Activated CD8-positive, alpha-beta memory T cell treated with anti-CD3 and anti-CD28 coated beads for 1 hour (primary cell): ENCODE data around the gene GPD2.
"Not testable (repeated sequence)": the region's sequence is repeated elsewhere in the genome, so short reads cannot be mapped to it uniquely, and the experiment has no call there.

Source experiments
- DNase-seq, 2 donors: peaks; one replicate each; pipeline ENCODE4 v3.0.0-alpha.2; 2020; ENCODE audit warnings: low read depth in 1 of 2; ENCODE audit errors: extremely low read depth in 1 of 2

GPD2 gene

DNA sequence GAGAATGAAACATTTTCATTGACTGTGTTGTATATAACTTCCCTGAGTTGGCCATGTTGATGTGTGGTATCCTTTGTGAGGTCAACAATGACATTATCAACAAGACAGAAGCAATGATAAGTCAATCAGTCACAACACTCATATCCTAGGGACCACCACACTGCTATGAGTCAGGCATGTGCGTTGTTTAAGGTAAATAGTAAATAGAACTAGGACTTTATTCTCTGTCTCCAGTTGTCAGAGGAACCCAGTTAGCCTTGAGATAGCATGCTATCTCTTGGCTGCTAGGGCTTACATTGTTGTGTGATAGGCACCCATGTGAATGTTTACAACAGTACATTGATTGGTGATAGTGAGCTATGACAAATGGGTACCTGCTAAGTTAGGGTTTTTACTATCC is 37.3 kb downstream of the GPD2 start:
- no peak for DNase-seq

DNA sequence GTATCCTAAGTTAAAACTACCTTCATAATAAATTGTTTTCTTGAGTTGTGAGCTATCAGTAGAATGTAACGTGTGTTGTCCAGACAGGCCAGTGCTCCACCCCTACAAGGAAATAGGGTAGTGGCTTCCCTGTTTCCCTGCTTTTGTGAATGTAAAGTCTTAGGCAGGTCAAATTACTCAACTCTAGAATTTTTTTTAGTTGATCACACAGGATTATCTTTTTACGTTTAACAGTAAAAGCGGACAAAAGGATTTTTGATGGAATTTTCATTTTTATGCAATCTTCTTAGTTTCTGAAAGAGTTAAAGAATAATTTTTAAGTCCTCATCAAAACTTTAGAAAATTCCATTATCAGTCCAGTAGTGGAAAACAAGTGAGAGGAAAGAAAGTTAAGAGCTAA is 38.2 kb downstream of the GPD2 start:
- no peak for DNase-seq

DNA sequence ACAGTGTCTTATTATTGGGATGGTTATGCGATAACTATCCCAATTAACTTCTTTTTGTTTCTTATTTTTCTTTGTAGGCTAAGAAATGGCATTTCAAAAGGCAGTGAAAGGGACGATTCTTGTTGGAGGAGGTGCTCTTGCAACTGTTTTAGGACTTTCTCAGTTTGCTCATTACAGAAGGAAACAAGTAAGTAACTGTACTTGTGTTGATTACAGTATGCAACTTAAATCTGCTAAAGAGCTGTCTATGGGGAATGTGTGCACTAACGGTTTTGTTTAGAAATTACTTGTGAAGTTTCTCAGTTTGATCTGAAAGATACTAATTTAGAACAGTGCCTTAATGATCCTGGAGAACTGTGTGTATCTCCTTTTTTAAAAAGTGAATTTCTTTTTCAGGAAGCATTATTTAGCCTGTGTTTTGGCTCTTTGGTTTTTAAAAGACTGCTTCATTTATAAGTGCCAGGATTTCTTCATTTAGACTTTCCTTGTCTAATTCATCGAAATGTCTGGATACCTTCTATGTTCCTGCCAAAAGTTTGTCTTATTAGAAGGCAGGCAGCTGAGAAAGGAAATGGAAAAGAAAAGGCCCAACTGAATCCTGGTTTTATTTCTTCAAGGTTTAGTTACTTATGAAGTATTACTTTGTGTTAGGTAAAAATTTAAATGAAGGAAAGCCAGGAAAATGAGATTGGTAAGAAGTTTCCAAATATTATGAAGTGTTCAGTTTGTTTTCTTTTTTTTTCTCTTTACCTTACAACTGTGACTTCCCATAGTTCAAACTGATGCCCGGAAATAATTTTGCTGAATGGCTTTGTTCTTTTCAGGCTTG is 40.1 kb downstream of the GPD2 start:
- DNase-seq, result no peak

DNA sequence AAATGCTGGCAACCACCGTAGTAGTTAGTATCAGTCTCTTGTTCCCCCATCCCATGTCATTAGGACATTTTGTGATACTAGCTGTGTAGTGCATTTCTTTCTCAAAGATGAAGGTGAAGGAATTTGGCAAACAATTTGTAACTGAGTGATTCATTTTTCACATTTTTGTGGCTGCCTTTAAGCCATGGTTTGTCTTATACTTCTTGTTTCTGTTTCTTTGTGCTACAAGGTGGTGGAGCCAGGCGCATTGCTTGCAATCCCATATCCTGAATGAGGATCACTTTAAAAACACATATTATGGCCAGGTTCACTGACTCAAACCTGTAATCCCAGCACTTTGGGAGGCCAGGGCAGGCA is 40.6 kb downstream of the GPD2 start:
- no peak for DNase-seq

DNA sequence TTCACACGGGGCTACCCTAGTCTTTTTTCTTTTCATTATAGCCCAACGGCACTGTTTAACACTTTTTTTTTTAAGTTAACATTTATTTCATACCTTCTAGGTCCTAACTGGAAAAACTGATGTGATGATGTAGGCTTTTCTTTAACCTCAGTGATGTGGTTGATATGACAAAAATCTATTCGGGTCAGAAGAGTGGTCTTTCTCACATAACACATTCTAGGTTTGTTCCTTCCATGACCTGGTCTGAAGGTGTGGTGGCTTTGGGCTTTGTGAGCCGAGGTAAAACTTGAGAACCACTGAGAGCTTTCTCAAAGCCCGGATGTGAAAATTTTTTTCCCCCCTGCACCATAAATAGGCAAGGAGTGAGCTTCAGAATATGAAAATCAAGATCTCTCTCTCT is 44.2 kb downstream of the GPD2 start:
- DNase-seq, result no peak

DNA sequence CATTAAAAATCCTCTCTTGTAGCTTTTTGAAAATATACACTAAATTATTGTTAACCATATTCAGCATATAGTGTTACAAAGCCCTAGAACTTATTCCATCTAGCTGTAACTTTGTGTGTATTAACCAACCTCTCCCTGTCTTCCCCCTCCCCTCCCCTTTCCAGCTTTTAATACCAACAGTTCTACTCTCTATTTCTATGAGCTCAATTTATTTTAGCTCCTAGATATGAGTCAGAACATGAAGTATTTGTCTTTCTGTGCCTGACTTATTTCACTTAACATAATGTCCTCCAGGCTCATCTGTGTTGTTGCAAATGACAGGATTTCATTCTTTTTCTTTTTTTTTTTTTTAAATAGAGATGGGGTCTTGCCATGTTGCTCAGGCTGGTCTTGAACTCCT is 45.1 kb downstream of the GPD2 start:
- DNase-seq, result no peak

DNA sequence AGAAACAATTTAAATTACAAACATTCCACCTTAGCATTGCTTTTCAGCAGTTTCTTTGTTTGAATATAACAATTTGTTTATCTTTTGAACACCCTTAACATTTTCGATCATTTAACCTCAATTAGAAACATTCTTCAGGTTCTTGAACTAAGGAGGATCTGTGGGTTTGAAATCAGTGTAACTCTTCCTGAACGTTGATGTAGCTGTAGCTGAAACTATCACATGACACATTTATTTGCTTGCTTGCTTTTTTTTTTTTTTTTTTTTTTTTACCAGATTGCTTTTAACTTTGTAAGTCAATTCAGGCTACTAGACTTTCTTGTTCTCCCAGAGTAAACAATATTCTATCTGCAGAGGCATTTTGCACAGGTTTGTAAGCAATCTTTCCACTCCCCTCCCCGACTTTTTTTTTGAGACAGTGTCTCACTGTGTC is 47.6 kb downstream of the GPD2 start:
- no peak for DNase-seq

DNA sequence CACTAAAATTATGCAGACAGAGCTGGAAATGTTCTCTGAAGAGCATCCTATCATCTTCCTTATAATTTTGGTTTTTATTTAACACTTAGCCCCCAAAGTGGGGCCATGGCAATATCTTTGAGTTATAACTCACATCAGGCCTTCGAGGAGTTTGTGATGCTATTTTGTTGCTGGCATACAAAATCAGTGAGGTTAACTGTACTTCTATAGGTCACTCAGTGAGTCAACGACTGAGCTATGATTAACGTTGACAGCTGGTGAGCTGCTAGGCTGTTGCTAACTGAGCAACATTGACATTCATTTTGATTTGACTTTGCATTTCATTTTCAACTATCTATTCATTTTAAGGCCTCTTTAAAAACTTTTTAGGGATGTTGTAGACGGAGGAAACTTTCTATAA is 50.0 kb downstream of the GPD2 start:
- no peak for DNase-seq

DNA sequence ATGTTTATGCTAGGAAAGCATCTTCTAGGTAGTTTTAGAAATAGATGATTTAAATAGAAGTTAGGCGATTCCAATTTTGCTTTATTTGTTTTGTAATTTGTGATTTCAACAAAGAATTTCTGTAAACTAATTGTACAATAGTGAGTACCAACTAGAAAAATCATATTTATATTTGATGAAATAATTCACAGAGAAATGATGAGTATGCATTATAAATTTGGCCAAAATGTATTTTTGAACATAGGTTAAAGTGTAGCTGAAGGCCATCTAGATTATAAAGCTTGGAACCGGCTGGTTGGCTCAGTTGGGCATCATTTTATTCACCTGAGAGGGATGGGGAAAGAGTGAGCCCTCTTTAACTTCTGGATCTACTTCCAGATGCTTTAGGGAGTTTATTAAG is 50.4 kb downstream of the GPD2 start:
- no peak for DNase-seq

DNA sequence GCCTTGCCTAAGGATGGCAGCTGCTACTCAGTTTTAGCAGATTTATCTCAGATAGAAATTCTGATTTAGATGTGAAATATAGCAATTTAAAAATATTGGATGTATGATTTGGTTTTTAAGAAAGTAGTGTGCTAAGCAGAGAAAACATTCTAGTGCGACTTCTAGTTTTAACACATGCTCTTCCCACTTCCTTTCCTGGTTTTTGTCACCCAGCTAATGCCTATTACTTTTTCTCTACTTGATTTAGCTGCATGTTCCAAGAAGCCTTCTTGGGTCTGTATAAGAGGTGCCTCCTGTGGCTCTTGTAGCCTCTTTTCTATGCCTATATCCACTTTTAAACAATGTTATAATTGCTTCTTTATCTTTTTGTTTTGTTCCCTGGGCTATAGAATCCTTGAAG is 53.0 kb downstream of the GPD2 start:
- no peak for DNase-seq

DNA sequence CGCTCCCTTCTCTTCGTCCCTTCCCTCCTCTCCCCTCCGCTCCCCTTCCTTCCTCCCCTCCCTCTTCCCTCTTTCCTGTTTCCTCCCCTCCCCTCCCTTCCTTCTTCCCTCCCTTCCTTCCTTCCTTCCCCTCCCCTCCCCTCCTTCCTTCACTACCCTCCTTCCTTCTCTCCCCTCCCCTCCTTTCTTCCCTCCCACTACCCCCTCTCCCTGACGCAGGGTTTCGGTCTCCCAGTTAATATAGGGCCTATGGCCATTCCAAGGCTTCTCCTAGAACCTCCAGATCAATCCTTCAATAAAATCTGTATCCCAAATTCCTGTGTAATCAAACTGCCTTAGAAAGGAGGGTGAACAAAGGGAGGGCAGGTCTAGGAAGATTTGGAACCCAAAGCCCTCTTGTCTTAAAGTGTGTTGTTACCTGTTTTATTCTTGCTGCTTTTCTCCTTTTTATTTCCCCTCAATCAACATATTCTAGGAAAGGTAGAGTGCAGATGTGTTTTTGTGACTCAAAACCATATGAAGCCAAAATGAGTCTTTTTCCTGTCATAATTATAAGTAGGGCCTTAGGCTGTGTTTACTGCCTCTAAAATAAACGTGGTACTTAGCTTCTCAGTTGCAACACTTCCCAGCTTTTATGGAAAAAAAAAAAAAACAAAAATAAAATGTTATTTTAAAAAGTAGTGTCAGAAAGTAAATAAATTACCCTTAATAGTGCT is 53.7 kb downstream of the GPD2 start:
- no peak for DNase-seq

DNA sequence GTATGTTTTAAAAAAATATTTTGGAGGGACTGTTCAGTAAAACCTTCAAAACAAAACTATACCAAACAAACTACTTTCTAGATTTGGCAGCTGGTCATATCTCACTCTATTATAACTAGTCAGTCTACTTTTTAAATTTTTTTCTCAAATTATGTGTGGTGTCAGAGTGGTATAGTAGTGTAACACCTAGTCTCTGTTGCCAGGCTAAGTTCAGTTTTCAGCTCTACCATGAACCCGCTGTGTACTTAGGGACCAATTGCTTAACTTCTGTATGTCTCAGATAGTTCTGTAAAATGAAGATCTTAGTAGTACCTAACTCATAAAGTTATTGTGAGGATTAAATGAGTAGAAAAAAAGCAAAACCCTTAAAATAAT is 54.3 kb downstream of the GPD2 start:
- DNase-seq, result no peak

DNA sequence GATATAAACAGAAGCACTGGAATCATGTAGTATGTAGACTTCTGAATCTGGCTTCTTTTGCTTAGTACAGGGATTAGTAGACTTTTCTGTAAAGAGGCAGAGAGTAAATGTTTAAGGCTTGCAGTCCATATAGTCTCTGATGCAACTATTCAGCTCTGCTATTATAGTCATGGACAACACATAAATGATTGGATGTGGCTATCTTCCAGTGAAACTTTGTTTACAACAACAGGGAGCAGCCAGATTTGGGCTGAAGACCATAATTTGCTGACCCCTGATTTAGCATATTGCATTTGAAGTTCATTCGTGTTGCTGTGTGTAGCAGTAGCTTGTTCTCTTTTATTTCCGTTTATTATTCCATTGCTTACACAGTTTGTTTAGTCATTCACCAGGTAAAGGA is 55.0 kb downstream of the GPD2 start:
- no peak for DNase-seq

DNA sequence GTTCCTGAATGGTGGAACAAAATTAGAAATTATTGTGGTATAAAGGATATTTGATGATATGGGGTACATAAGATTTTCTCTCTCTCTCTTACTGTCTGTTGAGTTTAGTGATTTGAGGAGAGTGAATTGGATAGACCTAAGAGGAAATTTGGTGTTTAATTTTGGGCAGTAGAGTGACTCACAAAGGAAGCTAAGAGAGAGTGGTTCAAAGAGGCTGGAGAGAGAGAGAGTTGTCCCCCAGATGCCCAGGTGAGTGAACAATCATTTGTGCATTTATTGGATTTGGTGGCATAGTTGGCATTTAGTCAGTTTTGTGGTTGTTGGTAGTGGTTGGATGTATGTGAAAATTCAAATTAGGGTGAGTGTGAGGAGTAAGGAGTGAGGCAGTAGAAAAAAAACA is 56.8 kb downstream of the GPD2 start:
- DNase-seq, result no peak

DNA sequence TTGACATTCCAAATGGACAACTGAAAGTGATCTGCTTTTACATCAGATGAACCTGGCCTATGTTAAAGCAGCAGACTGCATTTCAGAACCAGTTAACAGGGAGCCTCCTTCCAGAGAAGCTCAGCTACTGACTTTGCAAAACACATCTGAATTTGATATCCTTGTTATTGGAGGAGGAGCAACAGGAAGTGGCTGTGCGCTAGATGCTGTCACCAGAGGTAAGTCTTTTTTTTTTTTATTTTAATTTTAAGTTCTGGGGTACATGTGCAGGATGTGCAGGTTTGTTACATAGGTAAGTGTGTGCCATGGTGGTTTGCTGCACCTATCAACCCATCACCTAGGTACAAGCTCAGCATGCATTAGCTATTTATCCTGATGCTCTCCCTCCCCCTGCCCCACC is 59.8 kb downstream of the GPD2 start:
- not testable (repeated sequence) for DNase-seq

DNA sequence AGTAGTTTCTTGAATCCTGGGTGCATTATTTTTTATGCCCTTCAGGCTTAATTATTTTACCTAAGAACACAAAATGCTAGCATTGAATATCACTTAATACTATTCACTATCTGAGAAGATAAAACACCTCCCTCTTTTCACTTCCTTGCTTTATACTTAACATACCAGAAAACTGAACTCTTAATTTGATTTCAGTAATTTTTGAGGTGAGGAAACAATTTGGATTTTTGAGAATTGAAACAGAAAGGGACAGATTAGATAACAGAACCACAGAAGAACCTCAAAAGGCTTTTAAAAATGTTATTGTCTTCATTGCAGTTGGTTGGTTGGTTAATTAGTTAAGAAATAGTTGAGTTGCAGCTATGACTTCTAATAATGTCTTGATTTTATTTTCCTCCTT is 69.5 kb downstream of the GPD2 start:
- no peak for DNase-seq

DNA sequence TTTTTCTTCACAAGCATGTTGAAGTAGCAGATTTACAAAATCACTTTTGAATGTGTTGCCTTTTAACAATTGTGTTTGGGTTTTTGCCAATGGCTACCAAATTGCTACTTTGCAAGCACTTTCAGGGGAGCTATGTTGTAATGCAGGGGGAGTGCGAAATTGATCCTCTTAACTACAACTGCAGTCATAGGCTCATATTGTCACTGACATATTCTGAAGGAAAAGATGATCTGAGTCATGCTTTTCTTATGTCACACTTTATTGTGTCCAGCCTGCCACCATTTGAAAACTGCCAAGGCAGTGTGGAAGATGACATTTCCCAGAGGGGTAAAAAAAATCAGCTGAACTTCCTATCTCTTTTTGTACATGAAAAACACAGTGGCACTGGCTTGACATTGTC is 74.9 kb downstream of the GPD2 start:
- DNase-seq, result no peak

DNA sequence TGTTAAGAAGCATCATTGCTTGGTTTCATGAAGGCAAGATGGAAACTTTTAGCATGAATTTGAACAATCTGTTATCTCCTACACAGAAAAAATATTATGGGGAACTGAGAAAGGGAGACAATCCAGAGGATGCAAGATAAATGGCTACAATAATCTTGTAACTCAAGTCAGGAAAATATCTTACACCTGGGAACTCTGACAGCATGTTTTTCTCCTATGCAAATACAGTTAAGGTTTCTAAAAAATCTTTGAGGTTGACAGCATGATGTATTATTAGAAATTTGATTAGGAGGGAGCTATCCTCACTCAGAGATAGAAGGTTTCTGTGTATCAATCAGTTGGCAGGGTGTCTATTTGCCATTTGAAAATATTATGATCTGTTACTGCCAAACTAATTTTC is 75.6 kb downstream of the GPD2 start:
- no peak for DNase-seq

DNA sequence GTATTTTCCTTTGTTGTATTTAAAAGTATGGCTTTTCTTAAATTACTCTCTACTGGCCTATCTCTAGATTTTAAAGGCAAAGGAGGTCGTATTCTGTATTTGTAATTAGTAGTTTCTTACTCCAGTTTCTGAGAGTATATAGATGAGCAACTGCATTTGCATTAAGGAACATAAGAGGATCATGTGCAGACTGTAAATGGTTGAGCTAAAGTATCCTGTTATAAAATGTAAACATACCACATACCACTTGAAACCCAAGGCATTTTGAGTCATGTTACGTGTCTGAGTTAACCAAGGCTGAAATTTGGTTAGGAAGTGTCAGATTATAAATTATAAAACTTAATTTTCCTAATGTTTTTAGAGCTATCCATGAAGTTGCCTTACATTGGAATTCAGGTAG is 76.3 kb downstream of the GPD2 start:
- no peak for DNase-seq

DNA sequence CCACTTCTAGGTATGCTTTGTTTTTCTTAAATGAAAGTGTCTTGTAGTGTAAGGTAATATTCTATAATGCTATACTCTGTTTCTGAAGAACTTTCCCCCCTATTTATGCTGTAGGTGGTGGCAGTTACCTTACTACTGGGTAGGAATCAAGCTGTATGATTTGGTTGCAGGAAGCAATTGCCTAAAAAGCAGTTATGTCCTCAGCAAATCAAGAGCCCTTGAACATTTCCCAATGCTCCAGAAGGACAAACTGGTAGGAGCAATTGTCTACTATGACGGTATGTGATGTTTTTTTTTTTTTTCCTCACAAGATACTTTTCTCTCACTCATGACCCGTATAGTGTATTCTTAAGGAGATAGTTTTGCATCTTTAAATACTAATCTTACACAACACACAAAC is 77.0 kb downstream of the GPD2 start:
- no peak for DNase-seq

DNA sequence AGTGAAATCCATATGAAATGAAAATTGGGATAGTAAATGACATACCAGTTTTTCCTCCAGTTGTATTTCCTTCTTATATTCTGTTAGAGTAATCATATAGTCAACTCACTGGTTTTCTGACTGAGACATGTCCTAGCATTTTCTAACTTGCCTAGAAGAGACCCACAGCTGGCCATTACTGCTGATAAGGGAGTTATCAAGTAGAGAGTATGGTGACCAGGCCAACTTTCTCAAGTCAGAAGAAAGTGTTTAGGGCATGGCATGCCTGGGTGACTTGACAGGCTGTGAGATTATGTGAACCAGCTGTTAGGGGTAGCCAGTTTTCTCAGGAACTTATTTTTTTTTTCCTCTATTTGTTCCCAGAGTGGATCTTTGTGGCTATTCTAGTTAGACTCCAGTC is 81.2 kb downstream of the GPD2 start:
- no peak for DNase-seq

DNA sequence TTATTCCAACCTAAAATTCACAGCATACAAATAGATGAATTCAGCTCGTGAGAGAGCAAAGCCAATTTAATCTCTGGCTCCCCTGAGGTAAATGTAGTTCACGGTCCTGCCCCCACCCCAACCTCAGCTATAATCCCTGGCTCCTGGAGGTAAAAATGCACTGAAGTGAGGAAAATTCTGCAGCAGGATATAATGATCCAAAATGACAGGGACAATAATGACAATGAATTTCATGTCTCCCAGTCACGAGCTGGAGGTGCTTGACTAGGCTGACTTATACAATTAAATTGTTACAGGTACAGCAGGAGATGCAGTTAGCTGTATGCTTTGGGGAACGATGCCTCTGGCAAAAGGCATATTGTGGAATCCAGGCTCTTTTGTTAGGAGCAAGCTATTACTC is 82.0 kb downstream of the GPD2 start:
- no peak for DNase-seq
